A549 (cell line): ENCODE data around the gene ZNF425. TPM values are rescaled to one million over a fixed set of nuclear protein-coding genes. Genes with fewer than 3 reads are reported as not detected.

Experiments used
- ATAC-seq, 2 experiments: fragments of 200-7000 bp in 1 of 2; fragments of >200 bp in 1 of 2; cut with Nextera tagmentation in 1 of 2; cut with Tn5 transposase in 1 of 2; 3 replicates each; pipeline versions ENCODE4 v1.8.0 to v1.9.1; 2018 to 2020; ENCODE audit warnings: mild to moderate bottlenecking in 1 of 2, moderate library complexity in 1 of 2
- CTCF ChIA-PET: fragments of 300-600 bp; sonication (Branson Sonifier 250); formaldehyde crosslinking; extraction: SDS; loops from one replicate; lab custom pipeline; 2021; ENCODE audit warnings: antibody characterized with exemption, inconsistent platforms; lab: Yijun Ruan, JAX
- POLR2A ChIA-PET: fragments of 350-600 bp; formaldehyde crosslinking; extraction: SDS; loops from one replicate; lab custom pipeline; 2021; ENCODE audit warnings: antibody characterized with exemption, inconsistent platforms; lab: Yijun Ruan, JAX
- DNase-seq, 2 experiments: peaks; one replicate each; pipeline versions ENCODE4 v3.0.0 to v3.0.0-alpha.2; 2011 to 2016; ENCODE audit warnings: low read depth in 1 of 2, low spot score in 1 of 2
- FAIRE-seq: peaks from 2 replicates; lab custom pipeline; 2011; peaks lifted over from hg19 to GRCh38; lab: Jason Lieb, UNC
- H3K27ac ChIP-seq, 2 experiments: fragments of >200 bp; sonication (Bioruptor Twin); formaldehyde crosslinking; 3 replicates each; pipeline ENCODE4 v1.5.1; 2016 to 2017
- H3K4me1 ChIP-seq: fragments of >200 bp; sonication (Bioruptor Twin); formaldehyde crosslinking; 3 replicates; pipeline ENCODE4 v1.6.1; 2016
- H3K4me2 ChIP-seq: fragments of >200 bp; sonication (Bioruptor Twin); formaldehyde crosslinking; 3 replicates; pipeline ENCODE4 v1.6.1; 2016
- H3K4me3 ChIP-seq: fragments of >200 bp; sonication (Bioruptor Twin); formaldehyde crosslinking; 3 replicates; pipeline ENCODE4 v1.5.1; 2016
- H3K9me3 ChIP-seq: fragments of >200 bp; sonication (Bioruptor Twin); formaldehyde crosslinking; 3 replicates; pipeline ENCODE4 v1.6.1; 2016
- BCL3 ChIP-seq: fragments of >200 bp; sonication (Bioruptor Twin); formaldehyde crosslinking; IDR thresholded peaks from 3 replicates; pipeline ENCODE4 v1.6.1; 2016
- CEBPB ChIP-seq, 2 experiments: fragments of >200 bp in 1 of 2; sonication (Bioruptor Twin) in 1 of 2; formaldehyde crosslinking in 1 of 2; IDR thresholded peaks; 2 replicates each; pipeline ENCODE4 v1.6.1; 2012 to 2016
- EHF ChIP-seq: fragments of 250-450 bp; sonication (Bioruptor Pico); IDR thresholded peaks from 2 replicates; pipeline ENCODE4 v1.5.0; 2020; ENCODE audit warnings: mild to moderate bottlenecking
- EP300 ChIP-seq, 2 experiments: fragments of >200 bp; sonication (Bioruptor Twin); formaldehyde crosslinking; IDR thresholded peaks; 2 replicates in 1 of 2; 3 replicates in 1 of 2; pipeline ENCODE4 v1.6.1; 2016 to 2017
- FOSB ChIP-seq: fragments of 250-450 bp; sonication (Bioruptor Pico); IDR thresholded peaks from 2 replicates; pipeline ENCODE4 v1.5.0; 2020; ENCODE audit warnings: mild to moderate bottlenecking, moderate library complexity
- HDAC2 ChIP-seq: fragments of 200-600 bp; sonication (generic); IDR thresholded peaks from 2 replicates; pipeline ENCODE4 v1.6.1; 2016
- HOXB13 ChIP-seq: fragments of 250-450 bp; sonication (Bioruptor Pico); IDR thresholded peaks from 2 replicates; pipeline ENCODE4 v1.5.0; 2020; ENCODE audit warnings: low read depth, mild to moderate bottlenecking, moderate library complexity
- HOXB5 ChIP-seq: fragments of 250-450 bp; sonication (Bioruptor Pico); IDR thresholded peaks from 2 replicates; pipeline ENCODE4 v1.5.0; 2020; ENCODE audit warnings: mild to moderate bottlenecking, moderate library complexity
- KDM1A ChIP-seq: fragments of 200-600 bp; sonication (generic); IDR thresholded peaks from 2 replicates; pipeline ENCODE4 v1.6.1; 2016; ENCODE audit warnings: low read depth, mild to moderate bottlenecking
- KDM5A ChIP-seq: fragments of 200-600 bp; sonication (generic); IDR thresholded peaks from 2 replicates; pipeline ENCODE4 v1.6.1; 2016; ENCODE audit warnings: antibody characterized with exemption, mild to moderate bottlenecking
- MAFK ChIP-seq: fragments of 450-650 bp; IDR thresholded peaks from 2 replicates; pipeline ENCODE4 v1.6.1; 2014; ENCODE audit not compliant: partially characterized antibody
- NR3C1 ChIP-seq: fragments of >200 bp; sonication (Bioruptor Twin); formaldehyde crosslinking; IDR thresholded peaks from 3 replicates; pipeline ENCODE4 v1.6.1; 2017
- PHF8 ChIP-seq: fragments of 200-600 bp; sonication (generic); IDR thresholded peaks from 2 replicates; pipeline ENCODE4 v1.6.1; 2016; ENCODE audit warnings: low read depth, mild to moderate bottlenecking, antibody characterized with exemption, moderate library complexity, borderline replicate concordance
- POLR2A ChIP-seq: IDR thresholded peaks from 2 replicates; pipeline ENCODE4 v1.6.1; 2012; ENCODE audit warnings: mild to moderate bottlenecking, low read length
- RAD21 ChIP-seq, 2 experiments: fragments of >200 bp in 1 of 2; sonication (Bioruptor Twin) in 1 of 2; formaldehyde crosslinking in 1 of 2; IDR thresholded peaks in 1 of 2; conservative IDR thresholded peaks in 1 of 2; 2 replicates in 1 of 2; 3 replicates in 1 of 2; pipeline ENCODE4 v1.6.1; 2012 to 2018; ENCODE audit warnings: inconsistent platforms in 1 of 2
- RARB ChIP-seq: fragments of 250-450 bp; sonication (Bioruptor Pico); IDR thresholded peaks from 2 replicates; pipeline ENCODE4 v1.8.0; 2021; ENCODE audit warnings: mild to moderate bottlenecking, moderate library complexity
- REST ChIP-seq: fragments of 200-600 bp; sonication (generic); IDR thresholded peaks from 2 replicates; pipeline ENCODE4 v1.6.1; 2016; ENCODE audit warnings: antibody characterized with exemption, mild to moderate bottlenecking, moderate library complexity
- RFX5 ChIP-seq: fragments of 450-650 bp; IDR thresholded peaks from 2 replicates; pipeline ENCODE4 v1.7.1; 2014; ENCODE audit warnings: antibody characterized with exemption, mild to moderate bottlenecking, moderate library complexity
- TP53 ChIP-seq: fragments of 250-450 bp; sonication (Bioruptor Pico); IDR thresholded peaks from 2 replicates; pipeline ENCODE4 v1.5.0; 2021; ENCODE audit warnings: mild to moderate bottlenecking, moderate library complexity
- ZC3H11A ChIP-seq: fragments of 450-650 bp; IDR thresholded peaks from 2 replicates; pipeline ENCODE4 v1.6.1; 2014; ENCODE audit warnings: antibody characterized with exemption, mild to moderate bottlenecking
- ZSCAN20 ChIP-seq: fragments of 250-450 bp; sonication (Bioruptor Pico); IDR thresholded peaks from 2 replicates; pipeline ENCODE4 v1.8.0; 2022; ENCODE audit warnings: mild to moderate bottlenecking, moderate library complexity
- WGBS: methylation state at CpG from one replicate; pipeline ENCODE4 v1.1.6; 2017; ENCODE audit errors: missing lambda C conversion rate; 5-methylcytosine and 5-hydroxymethylcytosine counted together
- polyA plus RNA-seq, 4 experiments: library from polyadenylated mRNA; depleted of rRNA in 3 of 4; stranded (reverse); fragments of >200 nt; fragmentation: RNase III in 1 of 4; extraction: RNeasy Plus Mini Kit Qiagen cat#74134 plus additional on column Dnase treatment in 1 of 4; gene quantifications; 2 replicates in 3 of 4; 3 replicates in 1 of 4; pipeline ENCODE4 v1.2.3, GENCODE V29; 2011 to 2017
- TF ChIP-seq, protein P1 (sequence below): fragments of 250-450 bp; sonication (Bioruptor Pico); IDR thresholded peaks from 2 replicates; pipeline ENCODE4 v1.5.0; 2020; ENCODE audit warnings: low read depth, mild to moderate bottlenecking, moderate library complexity
- TF ChIP-seq, protein P2 (sequence below): IDR thresholded peaks from 2 replicates; pipeline ENCODE4 v1.6.1; 2012
- TF ChIP-seq, protein P3 (sequence below): IDR thresholded peaks from 2 replicates; pipeline ENCODE4 v1.6.1; 2012; ENCODE audit warnings: low read depth, borderline replicate concordance

The ZNF425 gene
- polyA plus RNA-seq, 2 of the 4 experiments (the other 2 are of a cell fraction) = 0.80 to 1.6 TPM

- TF ChIP-seq MAFK (no peak), POLR2A (0 out of 2 replicates have a peak, but pooled peaks have one; percentile 15), HDAC2 (no peak; the same call in 1 of the 2 replicates), EP300 (IDR thresholded peaks at IDR 0.05) (no peak), REST (no peak), KDM1A (no peak), BCL3 (no peak), EHF (CRISPR knock-in tag) (no peak), ZSCAN20 (CRISPR knock-in tag) (no peak), RARB (no peak), FOSB (CRISPR knock-in tag) (no peak), TP53 (no peak), HOXB5 (CRISPR knock-in tag) (no peak), RAD21 (conservative IDR thresholded peaks at IDR 0.05 in 1 of 2, IDR thresholded peaks at IDR 0.05 in 1 of 2) (no peak)
- TF ChIP-seq, protein P1, sequence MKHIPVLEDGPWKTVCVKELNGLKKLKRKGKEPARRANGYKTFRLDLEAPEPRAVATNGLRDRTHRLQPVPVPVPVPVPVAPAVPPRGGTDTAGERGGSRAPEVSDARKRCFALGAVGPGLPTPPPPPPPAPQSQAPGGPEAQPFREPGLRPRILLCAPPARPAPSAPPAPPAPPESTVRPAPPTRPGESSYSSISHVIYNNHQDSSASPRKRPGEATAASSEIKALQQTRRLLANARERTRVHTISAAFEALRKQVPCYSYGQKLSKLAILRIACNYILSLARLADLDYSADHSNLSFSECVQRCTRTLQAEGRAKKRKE (CRISPR knock-in tag) = 0 out of 2 replicates have a peak, but pooled peaks have one; percentile 11
- TF ChIP-seq, protein P2, sequence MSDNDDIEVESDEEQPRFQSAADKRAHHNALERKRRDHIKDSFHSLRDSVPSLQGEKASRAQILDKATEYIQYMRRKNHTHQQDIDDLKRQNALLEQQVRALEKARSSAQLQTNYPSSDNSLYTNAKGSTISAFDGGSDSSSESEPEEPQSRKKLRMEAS = peak; percentile 69
- TF ChIP-seq, protein P3, sequence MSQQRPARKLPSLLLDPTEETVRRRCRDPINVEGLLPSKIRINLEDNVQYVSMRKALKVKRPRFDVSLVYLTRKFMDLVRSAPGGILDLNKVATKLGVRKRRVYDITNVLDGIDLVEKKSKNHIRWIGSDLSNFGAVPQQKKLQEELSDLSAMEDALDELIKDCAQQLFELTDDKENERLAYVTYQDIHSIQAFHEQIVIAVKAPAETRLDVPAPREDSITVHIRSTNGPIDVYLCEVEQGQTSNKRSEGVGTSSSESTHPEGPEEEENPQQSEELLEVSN = peak; percentile 91
Observed at GRCh38 chr7:149126662-149127266, 640 bp upstream of the ZNF425 start.

GRCh38 chr7:149125189-149125862 is 798 bp downstream of the ZNF425 start:
- CTCF ChIA-PET = interaction anchor here (0.5 to 7.6 kb wide), 21 partner anchors 8 to 335 kb away, joined by 3 to 84 read pairs (median 5); partner anchors contain the start of genes ZNF282, ZNF398 and ZNF777
- TF ChIP-seq ZC3H11A = no peak
- no peak for TF ChIP-seq FOSB (CRISPR knock-in tag)
- TF ChIP-seq MAFK = no peak
- no peak for TF ChIP-seq RFX5
- TF ChIP-seq REST = no peak
- TF ChIP-seq EP300 (IDR thresholded peaks at IDR 0.05) = no peak
- no peak for TF ChIP-seq RAD21 (conservative IDR thresholded peaks at IDR 0.05 in 1 of 2, IDR thresholded peaks at IDR 0.05 in 1 of 2)
- no peak for TF ChIP-seq HOXB13 (CRISPR knock-in tag)
- TF ChIP-seq KDM5A = no peak
- no peak for TF ChIP-seq NR3C1
- no peak for TF ChIP-seq CEBPB (IDR thresholded peaks at IDR 0.05)
- TF ChIP-seq PHF8 = no peak
- TF ChIP-seq HOXB5 (CRISPR knock-in tag) = no peak

More at GRCh38 chr7:149126662-149127266, 640 bp upstream of the ZNF425 start:
- peak; percentile 77 to 85 for ATAC-seq
- FAIRE-seq = no peak
- Histone ChIP-seq H3K4me3 (peak overlapping the region; percentile 99), H3K27ac (peak overlapping the region; percentile 95 to 96), H3K9me3 (peaks cover 5% of the 10 kb centered on the region; the same call in 1 of the 3 replicates), H3K4me2 (peak overlapping the region; percentile 97), H3K4me1 (peaks cover 14% of the 10 kb centered on the region)
- peak; percentile 62 to 63 for DNase-seq
- ChIA-PET POLR2A (interaction anchor here (1.0 to 1.5 kb wide), 5 partner anchors 9 to 68 kb away, joined by 3 to 16 read pairs (median 4); partner anchors contain the start of genes ZNF282 and ZNF398), CTCF (interaction anchor here (0.5 to 7.6 kb wide), 25 partner anchors 9 to 334 kb away, joined by 3 to 84 read pairs (median 6); partner anchors contain the start of genes ZNF282, ZNF398 and ZNF777)
- WGBS = 0% methylated on average over 17 of the region's 48 CpGs

More at GRCh38 chr7:149125189-149125862, 798 bp downstream of the ZNF425 start:
- peak overlapping the region; percentile 99 for H3K4me3 ChIP-seq
- WGBS = 9% methylated on average over 21 of the region's 21 CpGs
- peaks cover 14% of the 10 kb centered on the region for H3K4me1 ChIP-seq
- H3K4me2 ChIP-seq = peak overlapping the region; percentile 89
- POLR2A ChIA-PET = interaction anchor here (1.0 to 1.6 kb wide), 9 partner anchors 8 to 335 kb away, joined by 3 to 11 read pairs (median 4); partner anchors contain the start of genes ZNF398, ZNF777 and ZNF783
- DNase-seq = no peak
- no peak for FAIRE-seq
- H3K27ac ChIP-seq = peak overlapping the region; percentile 95 to 96
- ATAC-seq = peak in 1 of 2 experiments; percentile 1; a peak in 3 of 6 replicates
- no peaks in the 10 kb centered on the region for H3K9me3 ChIP-seq
